Measurements from ENCODE around the gene CDHR2. TPM values are rescaled to one million over a fixed set of nuclear protein-coding genes. Genes with fewer than 3 reads are reported as not detected.
A peak's percentile ranks its signal among the peaks of the same experiment; 100 is the strongest.

The CDHR2 gene
- total and polyA plus RNA-seq, 12 donors: 0.03 to 0.22 (median 0.19) TPM; not detected in 9

- TF ChIP-seq, protein P1, sequence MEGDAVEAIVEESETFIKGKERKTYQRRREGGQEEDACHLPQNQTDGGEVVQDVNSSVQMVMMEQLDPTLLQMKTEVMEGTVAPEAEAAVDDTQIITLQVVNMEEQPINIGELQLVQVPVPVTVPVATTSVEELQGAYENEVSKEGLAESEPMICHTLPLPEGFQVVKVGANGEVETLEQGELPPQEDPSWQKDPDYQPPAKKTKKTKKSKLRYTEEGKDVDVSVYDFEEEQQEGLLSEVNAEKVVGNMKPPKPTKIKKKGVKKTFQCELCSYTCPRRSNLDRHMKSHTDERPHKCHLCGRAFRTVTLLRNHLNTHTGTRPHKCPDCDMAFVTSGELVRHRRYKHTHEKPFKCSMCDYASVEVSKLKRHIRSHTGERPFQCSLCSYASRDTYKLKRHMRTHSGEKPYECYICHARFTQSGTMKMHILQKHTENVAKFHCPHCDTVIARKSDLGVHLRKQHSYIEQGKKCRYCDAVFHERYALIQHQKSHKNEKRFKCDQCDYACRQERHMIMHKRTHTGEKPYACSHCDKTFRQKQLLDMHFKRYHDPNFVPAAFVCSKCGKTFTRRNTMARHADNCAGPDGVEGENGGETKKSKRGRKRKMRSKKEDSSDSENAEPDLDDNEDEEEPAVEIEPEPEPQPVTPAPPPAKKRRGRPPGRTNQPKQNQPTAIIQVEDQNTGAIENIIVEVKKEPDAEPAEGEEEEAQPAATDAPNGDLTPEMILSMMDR (IDR thresholded peaks at IDR 0.05): no peak
- H3K4me3 ChIP-seq: peak overlapping the region in 8 of 10 donors; percentile 60 to 95 (median 84)
- H3K27me3 ChIP-seq: no peaks in the 10 kb centered on the region
- ATAC-seq (no peak), DNase-seq (no peak)
- 25% methylated on average over 13 of the region's 13 CpGs for WGBS, 2 donors
- H3K9me3 ChIP-seq: no peaks in the 10 kb centered on the region
- intact Hi-C loops (cut with DNase I): loop anchor here in 5 of 10 donors (5.0 to 10.0 kb wide), 3 partner anchors 91 to 154 kb away; partner anchors contain the start of genes CLTB (in 5 of the 5), FAF2 (in 1 of the 5), HIGD2A (in 1 of the 5) and NOP16 (in 1 of the 5)
- no peaks in the 10 kb centered on the region for H3K36me3 ChIP-seq
- H3K4me1 ChIP-seq: peaks cover 13 to 76% (median 60%) of the 10 kb centered on the region in 9 donors
- peak overlapping the region in 9 of 10 donors; percentile 30 to 100 (median 97) for H3K27ac ChIP-seq
Measured at GRCh38 chr5:176538230-176538988, 10.7 kb upstream of the CDHR2 start.

- intact Hi-C loops (cut with DNase I): loop anchor here in 5 of 10 donors (5.0 to 10.0 kb wide), 3 partner anchors 92 to 154 kb away; partner anchors contain the start of genes CLTB (in 5 of the 5), FAF2 (in 1 of the 5), HIGD2A (in 1 of the 5) and NOP16 (in 1 of the 5)
- peaks cover 12 to 73% (median 59%) of the 10 kb centered on the region in 9 donors for H3K4me1 ChIP-seq
- H3K9me3 ChIP-seq: no peaks in the 10 kb centered on the region
- DNase-seq: no peak
- no peaks in the 10 kb centered on the region for H3K36me3 ChIP-seq
- WGBS, 2 donors: 32 to 33% methylated on average over 5 of the region's 5 CpGs
- no peak overlapping the region for H3K4me3 ChIP-seq
- H3K27ac ChIP-seq: peak overlapping the region in 1 of 10 donors; percentile 7
- TF ChIP-seq, protein P1 (IDR thresholded peaks at IDR 0.05): no peak
- ATAC-seq: no peak
- H3K27me3 ChIP-seq: no peaks in the 10 kb centered on the region
Measured at GRCh38 chr5:176538989-176539384, 10.2 kb upstream of the CDHR2 start.

DNA sequence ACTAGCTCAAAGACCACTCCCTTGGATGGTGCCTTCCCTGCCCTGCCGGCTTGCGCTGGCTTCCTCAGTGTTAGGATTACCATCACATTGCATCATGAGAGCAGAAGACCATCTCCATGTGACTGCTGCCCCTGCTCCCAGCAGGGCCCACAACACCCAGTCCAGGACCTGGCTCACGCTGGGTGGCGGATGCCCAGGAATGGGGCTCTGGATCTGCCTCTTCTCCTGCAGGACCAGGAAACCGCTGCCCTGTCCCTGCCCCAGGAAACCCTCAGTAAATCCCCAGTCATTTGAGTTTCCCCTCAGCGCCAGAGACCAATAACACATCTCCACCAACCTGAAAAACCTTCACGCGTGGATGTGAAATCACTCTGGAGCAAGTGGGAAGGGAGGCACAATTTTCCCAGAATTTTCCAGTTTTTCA lies 8.7 kb upstream of the CDHR2 start:
- 88 to 90% methylated on average over 8 of the region's 8 CpGs for WGBS, 2 donors
- H3K27me3 ChIP-seq: no peaks in the 10 kb centered on the region
- TF ChIP-seq, protein P1 (IDR thresholded peaks at IDR 0.05): no peak
- no peak for ATAC-seq
- H3K4me3 ChIP-seq: no peak overlapping the region
- DNase-seq: no peak
- H3K36me3 ChIP-seq: no peaks in the 10 kb centered on the region
- no peaks in the 10 kb centered on the region for H3K9me3 ChIP-seq
- H3K27ac ChIP-seq: peak overlapping the region in 2 of 10 donors; percentile 88 to 94
- peaks cover 0 to 64% (median 46%) of the 10 kb centered on the region in 9 donors for H3K4me1 ChIP-seq
- intact Hi-C loops (cut with DNase I): loop anchor here in 4 of 10 donors (5.0 to 10.0 kb wide), 2 partner anchors 93 to 126 kb away; partner anchors contain the start of genes FAF2 (in 3 of the 4) and CLTB (in 1 of the 4)

DNA sequence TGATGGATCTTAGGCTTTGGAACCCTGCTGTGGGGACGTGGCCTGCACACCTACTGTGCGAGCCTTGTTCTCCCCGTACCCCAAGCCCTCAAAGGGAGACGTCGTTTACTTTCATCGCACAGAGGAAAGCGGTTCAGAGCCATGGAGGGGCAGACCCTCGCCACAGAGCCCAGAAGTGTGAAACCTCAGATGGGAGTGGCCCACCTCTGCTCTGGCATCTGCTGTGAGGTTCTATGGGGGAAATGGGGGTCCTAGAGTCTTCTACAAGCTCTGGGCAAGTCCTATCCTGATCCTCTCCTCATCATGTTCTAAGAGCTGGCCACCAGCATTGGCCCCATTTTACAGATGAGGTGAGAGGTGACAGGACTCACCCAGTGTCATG lies 8.2 kb upstream of the CDHR2 start:
- WGBS, 2 donors: 92 to 93% methylated on average over 8 of the region's 8 CpGs
- DNase-seq: no peak
- Histone ChIP-seq H3K27ac (peak overlapping the region in 8 of 10 donors; percentile 70 to 94 (median 82)), H3K36me3 (no peaks in the 10 kb centered on the region), H3K4me3 (peak overlapping the region in 1 of 10 donors; percentile 74), H3K9me3 (no peaks in the 10 kb centered on the region), H3K4me1 (peaks cover 0 to 60% (median 41%) of the 10 kb centered on the region in 9 donors), H3K27me3 (no peaks in the 10 kb centered on the region)
- TF ChIP-seq, protein P1 (IDR thresholded peaks at IDR 0.05): no peak
- ATAC-seq: no peak
- intact Hi-C loops (cut with DNase I): loop anchor here in 4 of 10 donors (5.0 to 10.0 kb wide), 2 partner anchors 94 to 126 kb away; partner anchors contain the start of genes FAF2 (in 3 of the 4) and CLTB (in 1 of the 4)
